Prostate gland (tissue), 2 donors: Measurements from ENCODE around the gene ZBTB8B. TPM values are rescaled to one million over a fixed set of nuclear protein-coding genes. Genes with fewer than 3 reads are reported as not detected.

Experiments
- DNase-seq: peaks from one replicate; pipeline ENCODE4 v3.0.0-alpha.2; 2019; ENCODE audit warnings: low spot score
- H3K27ac ChIP-seq, 2 donors: fragments of 200-600 bp; sonication (generic); 2 replicates each; pipeline ENCODE4 v1.5.1; 2017 to 2019
- H3K27me3 ChIP-seq: fragments of 200-600 bp; sonication (generic); replicated peaks from 2 replicates; pipeline ENCODE4 v1.5.1; 2019; ENCODE audit not compliant: insufficient read depth
- H3K36me3 ChIP-seq, 2 donors: fragments of 200-600 bp; sonication (generic); 1 replicate in 1 of 2; 2 replicates in 1 of 2; pipeline versions ENCODE4 v1.5.1 to v1.8.1; 2017 to 2019
- H3K4me1 ChIP-seq: fragments of 200-600 bp; sonication (generic); replicated peaks from 2 replicates; pipeline ENCODE4 v1.5.1; 2019
- H3K4me3 ChIP-seq, 2 donors: fragments of 200-600 bp; sonication (generic); 2 replicates each; pipeline ENCODE4 v1.5.1; 2017 to 2019
- H3K9me3 ChIP-seq: fragments of 200-600 bp; sonication (generic); 2 replicates; pipeline ENCODE4 v1.5.1; 2017
- CTCF ChIP-seq, 4 experiments: fragments of 200-600 bp in 2 of 4; fragments of 450-650 bp in 2 of 4; sonication (generic) in 2 of 4; IDR thresholded peaks; 1 replicate in 3 of 4; 2 replicates in 1 of 4; pipeline ENCODE4 v1.5.1; 2016 to 2019; ENCODE audit warnings: antibody characterized with exemption in 4 of 4, mild to moderate bottlenecking in 2 of 4, moderate library complexity in 2 of 4
- POLR2A ChIP-seq: fragments of 450-650 bp; IDR thresholded peaks from one replicate; pipeline ENCODE4 v1.6.1; 2016; ENCODE audit warnings: antibody characterized with exemption, mild to moderate bottlenecking
- POLR2AphosphoS5 ChIP-seq: sonication (generic); formaldehyde crosslinking; IDR thresholded peaks from one replicate; pipeline ENCODE4 v1.6.1; 2017; ENCODE audit warnings: antibody characterized with exemption
- WGBS: methylation state at CpG from one replicate; pipeline ENCODE4 v1.1.5; 2018; 5-methylcytosine and 5-hydroxymethylcytosine counted together
- intact Hi-C: fragments of 100-400 bp; cut with DNase I; formaldehyde crosslinking; loops from one replicate; pipeline ENCODE4 v1.14.2; 2022
- total RNA-seq, 2 donors: library from RNA; depleted of rRNA; stranded (reverse); fragments of >200 nt; gene quantifications; one replicate each; pipeline ENCODE4 v1.1.0, GENCODE V29; 2016

ZBTB8B gene
- total RNA-seq, 2 donors from 2014 or later: 0.18 to 0.45 TPM

- WGBS: 92% methylated on average over 2 of the region's 2 CpGs
- intact Hi-C loops: no loop called here
- TF ChIP-seq CTCF (IDR thresholded peaks at IDR 0.05) (no peak), POLR2A (no peak), POLR2AphosphoS5 (no peak)
- Histone ChIP-seq H3K4me3 (no peak overlapping the region), H3K36me3 (no peaks in the 10 kb centered on the region), H3K9me3 (no peaks in the 10 kb centered on the region), H3K27me3 (no peaks in the 10 kb centered on the region), H3K4me1 (no peaks in the 10 kb centered on the region), H3K27ac (no peak overlapping the region)
- no peak for DNase-seq
These were observed 26.5 kb downstream of the ZBTB8B start for GRCh38 chr1:32491386-32491785.

- no peak overlapping the region for H3K27ac ChIP-seq
- no peak for TF ChIP-seq POLR2A
- TF ChIP-seq POLR2AphosphoS5: no peak
- TF ChIP-seq CTCF (IDR thresholded peaks at IDR 0.05): no peak
- no peaks in the 10 kb centered on the region for H3K9me3 ChIP-seq
- 35% methylated on average over 1 of the region's 1 CpG for WGBS
- no peak overlapping the region for H3K4me3 ChIP-seq
- H3K27me3 ChIP-seq: no peaks in the 10 kb centered on the region
- intact Hi-C loops: no loop called here
- DNase-seq: no peak
- no peaks in the 10 kb centered on the region for H3K36me3 ChIP-seq
- H3K4me1 ChIP-seq: peaks cover 5% of the 10 kb centered on the region
These were observed 29.3 kb downstream of the ZBTB8B start for GRCh38 chr1:32494196-32494595.

GRCh38 chr1:32494711-32495337 is 30.0 kb downstream of the ZBTB8B start:
- 92% methylated on average over 7 of the region's 7 CpGs for WGBS
- Histone ChIP-seq H3K27me3 (no peaks in the 10 kb centered on the region), H3K4me1 (peaks cover 5% of the 10 kb centered on the region), H3K4me3 (no peak overlapping the region), H3K36me3 (no peaks in the 10 kb centered on the region), H3K27ac (no peak overlapping the region), H3K9me3 (no peaks in the 10 kb centered on the region)
- TF ChIP-seq POLR2A (no peak), POLR2AphosphoS5 (no peak), CTCF (IDR thresholded peaks at IDR 0.05) (no peak)
- intact Hi-C loops: loop anchor here (5.0 kb wide), 1 partner anchor 42 kb away; the partner anchor contains the start of gene ZBTB8A
- no peak for DNase-seq

DNA sequence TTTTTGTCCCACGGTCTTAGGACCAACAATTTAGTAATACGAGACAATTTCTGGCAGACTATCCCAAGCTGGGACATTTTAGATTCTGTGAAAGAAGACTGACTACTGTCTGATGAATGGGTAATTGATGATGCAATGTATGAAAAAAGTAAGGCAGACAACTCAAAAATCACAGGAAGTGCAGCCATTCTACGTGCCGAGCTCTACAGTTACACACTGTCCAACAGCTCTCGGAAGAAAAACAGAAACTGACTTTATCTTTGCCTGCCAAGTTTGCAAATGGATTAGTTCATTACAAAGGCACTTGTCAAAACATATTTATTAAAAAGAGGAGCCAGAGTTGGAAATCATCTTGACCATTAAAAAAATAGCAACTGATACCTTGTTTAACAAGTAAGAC is 31.3 kb downstream of the ZBTB8B start:
- Histone ChIP-seq H3K27ac (peak overlapping the region; percentile 35 to 59), H3K4me3 (no peak overlapping the region), H3K9me3 (no peaks in the 10 kb centered on the region), H3K27me3 (no peaks in the 10 kb centered on the region), H3K36me3 (no peaks in the 10 kb centered on the region), H3K4me1 (peaks cover 6% of the 10 kb centered on the region)
- intact Hi-C loops: loop anchor here (5.0 kb wide), 1 partner anchor 41 kb away; the partner anchor contains the start of gene ZBTB8A
- TF ChIP-seq POLR2A (no peak), POLR2AphosphoS5 (peak; percentile 72), CTCF (IDR thresholded peaks at IDR 0.05) (no peak)
- peak; percentile 19 for DNase-seq
- WGBS: 7% methylated on average over 5 of the region's 5 CpGs

- H3K4me1 ChIP-seq: peaks cover 12% of the 10 kb centered on the region
- no peaks in the 10 kb centered on the region for H3K9me3 ChIP-seq
- no peaks in the 10 kb centered on the region for H3K36me3 ChIP-seq
- no peak overlapping the region for H3K27ac ChIP-seq
- H3K4me3 ChIP-seq: no peak overlapping the region
- 78% methylated on average over 8 of the region's 8 CpGs for WGBS
- intact Hi-C loops: loop anchor here (5.0 kb wide), 1 partner anchor 39 kb away; the partner anchor contains the start of gene ZBTB8A
- H3K27me3 ChIP-seq: no peaks in the 10 kb centered on the region
- TF ChIP-seq CTCF (IDR thresholded peaks at IDR 0.05) (no peak), POLR2A (no peak), POLR2AphosphoS5 (no peak)
- DNase-seq: no peak
These were observed 33.9 kb downstream of the ZBTB8B start for GRCh38 chr1:32498751-32499150.
